Choroid plexus epithelial cell (primary cell): ENCODE results near the gene DLX4.

ENCODE experiments used
- DNase-seq: peaks from one replicate; pipeline ENCODE4 v3.0.0-alpha.2; 2010; ENCODE audit warnings: low read depth
- H3K4me3 ChIP-seq: 2 replicates; pipeline ENCODE4 v1.5.1; 2011; ENCODE audit warnings: low read depth, mild to moderate bottlenecking, control low read depth, low read length, moderate library complexity
- TF ChIP-seq, protein P1 (sequence below): conservative IDR thresholded peaks from 2 replicates; pipeline ENCODE4 v1.5.1; 2011; ENCODE audit warnings: low read depth, mild to moderate bottlenecking, control low read depth, inconsistent platforms, low read length, moderate library complexity

Gene DLX4

GRCh38 chr17:49964303-49964768 is 4.7 kb upstream of the DLX4 start:
- TF ChIP-seq, protein P1, sequence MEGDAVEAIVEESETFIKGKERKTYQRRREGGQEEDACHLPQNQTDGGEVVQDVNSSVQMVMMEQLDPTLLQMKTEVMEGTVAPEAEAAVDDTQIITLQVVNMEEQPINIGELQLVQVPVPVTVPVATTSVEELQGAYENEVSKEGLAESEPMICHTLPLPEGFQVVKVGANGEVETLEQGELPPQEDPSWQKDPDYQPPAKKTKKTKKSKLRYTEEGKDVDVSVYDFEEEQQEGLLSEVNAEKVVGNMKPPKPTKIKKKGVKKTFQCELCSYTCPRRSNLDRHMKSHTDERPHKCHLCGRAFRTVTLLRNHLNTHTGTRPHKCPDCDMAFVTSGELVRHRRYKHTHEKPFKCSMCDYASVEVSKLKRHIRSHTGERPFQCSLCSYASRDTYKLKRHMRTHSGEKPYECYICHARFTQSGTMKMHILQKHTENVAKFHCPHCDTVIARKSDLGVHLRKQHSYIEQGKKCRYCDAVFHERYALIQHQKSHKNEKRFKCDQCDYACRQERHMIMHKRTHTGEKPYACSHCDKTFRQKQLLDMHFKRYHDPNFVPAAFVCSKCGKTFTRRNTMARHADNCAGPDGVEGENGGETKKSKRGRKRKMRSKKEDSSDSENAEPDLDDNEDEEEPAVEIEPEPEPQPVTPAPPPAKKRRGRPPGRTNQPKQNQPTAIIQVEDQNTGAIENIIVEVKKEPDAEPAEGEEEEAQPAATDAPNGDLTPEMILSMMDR, result no peak
- DNase-seq, result no peak
- no peak overlapping the region for H3K4me3 ChIP-seq

GRCh38 chr17:49964769-49965523 is 4.0 kb upstream of the DLX4 start:
- no peak for DNase-seq
- TF ChIP-seq, protein P1, result no peak
- no peak overlapping the region for H3K4me3 ChIP-seq

GRCh38 chr17:49965524-49965909 is 3.5 kb upstream of the DLX4 start:
- no peak overlapping the region for H3K4me3 ChIP-seq
- no peak for DNase-seq

GRCh38 chr17:49966767-49967166 is 2.2 kb upstream of the DLX4 start:
- H3K4me3 ChIP-seq, result no peak overlapping the region
- no peak for DNase-seq
- TF ChIP-seq, protein P1, result no peak

More at GRCh38 chr17:49965524-49965909, 3.5 kb upstream of the DLX4 start:
- TF ChIP-seq, protein P1, result no peak

DNA sequence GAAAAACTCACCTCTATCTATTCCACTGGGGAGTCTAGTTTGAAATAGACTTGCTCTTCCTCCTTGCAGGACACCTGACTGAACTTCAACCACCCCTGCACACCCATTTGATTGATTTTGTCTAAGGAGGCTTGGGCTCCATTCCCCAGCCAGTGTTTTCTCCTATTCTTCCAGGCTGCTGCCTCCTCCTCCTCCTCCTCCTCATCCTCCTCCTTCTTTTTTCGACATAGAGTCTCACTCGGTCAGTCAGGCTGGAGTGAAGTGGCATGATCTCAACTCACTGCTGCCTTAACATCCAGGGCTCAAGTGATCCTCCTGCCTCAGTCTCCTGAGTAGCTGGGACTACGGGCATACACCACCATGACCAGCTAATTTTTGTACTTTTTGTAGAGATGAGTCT is 1.8 kb upstream of the DLX4 start:
- no peak overlapping the region for H3K4me3 ChIP-seq
- DNase-seq, result no peak
- TF ChIP-seq, protein P1, result no peak

DNA sequence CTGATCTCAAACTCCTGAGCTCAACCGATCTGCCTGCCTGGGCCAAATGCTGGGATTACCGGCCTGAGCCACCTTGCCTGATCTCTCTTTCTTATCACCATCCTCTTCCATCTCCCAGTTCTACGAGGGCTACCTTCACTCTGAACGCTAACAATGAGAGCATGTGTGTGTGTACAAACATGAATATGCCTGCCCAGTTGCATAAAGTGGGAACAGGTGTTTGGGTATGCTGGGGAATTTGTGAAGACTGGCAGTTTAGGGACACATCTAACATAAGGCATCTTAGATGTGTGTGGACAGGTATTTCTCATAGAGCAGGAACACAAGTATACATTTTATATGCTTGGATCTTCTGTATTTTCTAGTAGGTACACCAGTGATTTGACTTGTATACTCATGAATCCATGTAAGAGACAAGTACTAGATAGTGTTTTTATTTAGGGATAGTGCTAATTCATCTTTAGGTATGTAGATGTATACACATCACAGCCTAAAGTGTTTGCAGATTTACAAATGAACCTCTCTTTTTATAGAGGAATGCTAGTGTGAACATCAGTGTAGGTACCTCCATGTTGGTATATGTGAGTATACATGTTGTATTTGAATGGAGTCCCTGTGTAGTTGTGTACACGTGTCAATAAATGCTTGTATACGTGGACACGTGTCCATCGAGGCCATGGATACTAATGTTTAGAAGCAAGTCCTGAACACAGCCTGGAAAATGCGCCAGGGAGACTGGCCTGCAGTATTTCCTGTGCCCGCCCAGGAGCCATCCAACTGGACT is 1.2 kb upstream of the DLX4 start:
- TF ChIP-seq, protein P1, result no peak
- peak overlapping the region; percentile 31 for H3K4me3 ChIP-seq
- DNase-seq, result no peak
